PC-9 (cell line): ENCODE measurements around the gene FGFR2. TPM values are rescaled to one million over a fixed set of nuclear protein-coding genes. Genes with fewer than 3 reads are reported as not detected.

Experiments used
- BruUV-seq: library from RNA; stranded (reverse); fragments of 400-500 nt; replicated peaks from 2 replicates; lab custom pipeline; 2021; lab: Mats Ljungman, UMichigan
- CTCF ChIA-PET: fragments of 300-600 bp; sonication (Branson Sonifier 250); formaldehyde crosslinking; loops from one replicate; lab custom pipeline; 2022; ENCODE audit warnings: antibody characterized with exemption; lab: Charles Lee
- POLR2A ChIA-PET: fragments of 300-600 bp; sonication (Branson Sonifier 250); formaldehyde crosslinking; loops from one replicate; lab custom pipeline; 2022; ENCODE audit warnings: antibody characterized with exemption; ENCODE audit not compliant: unreplicated experiment; lab: Charles Lee
- DNase-seq, 2 experiments: peaks; one replicate each; pipeline versions ENCODE4 v3.0.0 to v3.0.0-alpha.2; 2015 to 2022; ENCODE audit warnings: mixed read lengths in 1 of 2
- H2AFZ ChIP-seq: fragments of 200-600 bp; sonication (generic); 2 replicates; pipeline ENCODE4 v1.8.1; 2017; ENCODE audit warnings: antibody characterized with exemption
- H3F3A ChIP-seq: fragments of 200-600 bp; sonication (generic); 2 replicates; pipeline ENCODE4 v1.8.1; 2017; ENCODE audit warnings: antibody characterized with exemption, mild to moderate bottlenecking, low read depth; ENCODE audit not compliant: insufficient read depth
- H3K27ac ChIP-seq: fragments of 200-600 bp; sonication (generic); 2 replicates; pipeline ENCODE4 v1.6.1; 2016; ENCODE audit warnings: mixed run types
- H3K27me3 ChIP-seq: fragments of 200-600 bp; sonication (generic); 2 replicates; pipeline ENCODE4 v1.6.1; 2016; ENCODE audit warnings: low read depth, mixed run types; ENCODE audit not compliant: insufficient read depth
- H3K36me3 ChIP-seq: fragments of 200-600 bp; sonication (generic); 2 replicates; pipeline ENCODE4 v1.6.1; 2016; ENCODE audit warnings: low read depth, mixed run types
- H3K4me1 ChIP-seq: fragments of 200-600 bp; sonication (generic); replicated peaks from 2 replicates; pipeline ENCODE4 v1.6.1; 2016; ENCODE audit warnings: mixed run types; ENCODE audit not compliant: insufficient read depth
- H3K4me2 ChIP-seq: fragments of 200-600 bp; sonication (generic); 2 replicates; pipeline ENCODE4 v1.6.1; 2017; ENCODE audit warnings: mixed run types
- H3K4me3 ChIP-seq: fragments of 200-600 bp; sonication (generic); 2 replicates; pipeline ENCODE4 v1.6.1; 2016; ENCODE audit warnings: mixed run types
- H3K79me2 ChIP-seq: fragments of 200-600 bp; sonication (generic); 2 replicates; pipeline ENCODE4 v1.6.1; 2017; ENCODE audit warnings: low read depth, mixed run types
- H3K9me2 ChIP-seq: fragments of 200-600 bp; sonication (generic); 2 replicates; pipeline ENCODE4 v1.8.1; 2017; ENCODE audit warnings: mild to moderate bottlenecking; ENCODE audit not compliant: insufficient read depth
- H3K9me3 ChIP-seq: fragments of 200-600 bp; sonication (generic); 2 replicates; pipeline ENCODE4 v1.8.1; 2016; ENCODE audit warnings: low read depth; ENCODE audit not compliant: insufficient read depth
- H4K20me1 ChIP-seq: fragments of 200-600 bp; sonication (generic); 2 replicates; pipeline ENCODE4 v1.8.1; 2017; ENCODE audit not compliant: insufficient read depth
- EZH2 ChIP-seq: fragments of 200-600 bp; sonication (generic); IDR thresholded peaks from 2 replicates; pipeline ENCODE4 v1.8.0; 2017; ENCODE audit warnings: antibody characterized with exemption, low read depth
- intact Hi-C: fragments of 100-400 bp; cut with micrococcal nuclease; formaldehyde crosslinking; loops from one replicate; pipeline ENCODE4 v1.10.0; 2022; ENCODE audit not compliant: unreplicated experiment
- total RNA-seq: library from RNA; stranded (reverse); gene quantifications from 2 replicates; pipeline ENCODE4 v1.2.3, GENCODE V29; 2021
- TF ChIP-seq, protein P1 (sequence below): fragments of 200-600 bp; sonication (generic); conservative IDR thresholded peaks from 2 replicates; pipeline ENCODE4 v1.6.1; 2017; ENCODE audit warnings: mixed run types, antibody characterized with exemption, mild to moderate bottlenecking, moderate library complexity

FGFR2 gene
- total RNA-seq, 1 experiment from 2014 or later, result not detected

DNA sequence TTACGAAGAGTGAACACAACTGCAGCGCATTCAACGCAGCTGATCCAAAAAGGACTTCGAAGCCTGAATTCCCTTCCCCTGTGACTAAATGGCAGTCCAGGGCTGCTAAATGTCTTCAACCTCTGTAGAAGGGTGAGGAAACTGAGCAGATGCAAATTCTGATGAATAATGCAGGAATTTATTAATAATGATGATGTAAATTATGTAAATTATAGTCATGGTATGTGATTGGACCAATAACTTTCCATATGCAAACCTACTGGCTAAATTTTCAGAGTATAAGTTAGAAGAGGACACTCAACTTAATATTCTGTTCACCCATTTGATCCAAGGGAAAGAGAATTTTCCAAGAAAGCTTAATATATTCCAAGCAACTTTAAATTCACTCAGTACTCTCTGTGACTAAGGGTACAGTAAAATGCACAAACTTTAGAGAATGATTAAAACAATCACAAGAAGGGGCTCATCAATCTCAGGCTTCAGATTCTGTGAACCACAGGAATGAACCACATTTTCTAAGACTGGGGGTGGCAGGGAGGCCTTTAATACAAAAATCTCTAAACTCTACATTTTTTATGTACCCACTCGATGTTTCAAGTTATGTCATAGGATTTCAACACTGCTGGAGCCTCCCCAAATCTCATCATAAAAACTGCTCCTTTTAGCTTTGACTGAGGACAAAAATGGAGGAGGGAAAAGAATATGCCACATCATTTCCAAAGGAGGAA, 3.5 kb downstream of the FGFR2 start:
- no peaks in the 10 kb centered on the region for H4K20me1 ChIP-seq
- H3F3A ChIP-seq, result no peaks in the 10 kb centered on the region
- no peaks in the 10 kb centered on the region for H3K9me3 ChIP-seq
- ChIA-PET POLR2A (interaction anchor here (0.6 kb wide), 1 partner anchor 717 kb away, joined by 7 read pairs; no protein-coding TSS in a partner anchor), CTCF (no interaction called here)
- BruUV-seq, result no TSS peak
- no peak overlapping the region for H3K4me2 ChIP-seq
- H3K36me3 ChIP-seq, result no peaks in the 10 kb centered on the region
- H3K9me2 ChIP-seq, result no peaks in the 10 kb centered on the region
- no peak for DNase-seq
- H3K79me2 ChIP-seq, result no peaks in the 10 kb centered on the region
- H3K27me3 ChIP-seq, result peaks cover 33% of the 10 kb centered on the region
- H3K4me1 ChIP-seq, result no peaks in the 10 kb centered on the region
- TF ChIP-seq EZH2, result no peak
- TF ChIP-seq, protein P1, sequence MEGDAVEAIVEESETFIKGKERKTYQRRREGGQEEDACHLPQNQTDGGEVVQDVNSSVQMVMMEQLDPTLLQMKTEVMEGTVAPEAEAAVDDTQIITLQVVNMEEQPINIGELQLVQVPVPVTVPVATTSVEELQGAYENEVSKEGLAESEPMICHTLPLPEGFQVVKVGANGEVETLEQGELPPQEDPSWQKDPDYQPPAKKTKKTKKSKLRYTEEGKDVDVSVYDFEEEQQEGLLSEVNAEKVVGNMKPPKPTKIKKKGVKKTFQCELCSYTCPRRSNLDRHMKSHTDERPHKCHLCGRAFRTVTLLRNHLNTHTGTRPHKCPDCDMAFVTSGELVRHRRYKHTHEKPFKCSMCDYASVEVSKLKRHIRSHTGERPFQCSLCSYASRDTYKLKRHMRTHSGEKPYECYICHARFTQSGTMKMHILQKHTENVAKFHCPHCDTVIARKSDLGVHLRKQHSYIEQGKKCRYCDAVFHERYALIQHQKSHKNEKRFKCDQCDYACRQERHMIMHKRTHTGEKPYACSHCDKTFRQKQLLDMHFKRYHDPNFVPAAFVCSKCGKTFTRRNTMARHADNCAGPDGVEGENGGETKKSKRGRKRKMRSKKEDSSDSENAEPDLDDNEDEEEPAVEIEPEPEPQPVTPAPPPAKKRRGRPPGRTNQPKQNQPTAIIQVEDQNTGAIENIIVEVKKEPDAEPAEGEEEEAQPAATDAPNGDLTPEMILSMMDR, result no peak
- no peak overlapping the region for H3K4me3 ChIP-seq
- H2AFZ ChIP-seq, result no peak overlapping the region
- H3K27ac ChIP-seq, result no peak overlapping the region
- intact Hi-C loops, result no loop called here

GRCh38 chr10:121594076-121594475, 4.2 kb downstream of the FGFR2 start:
- no peaks in the 10 kb centered on the region for H3K4me1 ChIP-seq
- ChIA-PET CTCF (no interaction called here), POLR2A (interaction anchor here (0.6 kb wide), 1 partner anchor 716 kb away, joined by 7 read pairs; no protein-coding TSS in a partner anchor)
- H3K27ac ChIP-seq, result no peak overlapping the region
- no peak overlapping the region for H3K4me2 ChIP-seq
- no peaks in the 10 kb centered on the region for H3F3A ChIP-seq
- H3K79me2 ChIP-seq, result no peaks in the 10 kb centered on the region
- no peaks in the 10 kb centered on the region for H3K36me3 ChIP-seq
- DNase-seq, result no peak
- no peaks in the 10 kb centered on the region for H4K20me1 ChIP-seq
- intact Hi-C loops, result no loop called here
- peaks cover 32% of the 10 kb centered on the region for H3K27me3 ChIP-seq
- TF ChIP-seq, protein P1, result no peak
- TF ChIP-seq EZH2, result no peak
- no peaks in the 10 kb centered on the region for H3K9me3 ChIP-seq
- H2AFZ ChIP-seq, result no peak overlapping the region
- no peaks in the 10 kb centered on the region for H3K9me2 ChIP-seq
- no peak overlapping the region for H3K4me3 ChIP-seq
- no TSS peak for BruUV-seq

DNA sequence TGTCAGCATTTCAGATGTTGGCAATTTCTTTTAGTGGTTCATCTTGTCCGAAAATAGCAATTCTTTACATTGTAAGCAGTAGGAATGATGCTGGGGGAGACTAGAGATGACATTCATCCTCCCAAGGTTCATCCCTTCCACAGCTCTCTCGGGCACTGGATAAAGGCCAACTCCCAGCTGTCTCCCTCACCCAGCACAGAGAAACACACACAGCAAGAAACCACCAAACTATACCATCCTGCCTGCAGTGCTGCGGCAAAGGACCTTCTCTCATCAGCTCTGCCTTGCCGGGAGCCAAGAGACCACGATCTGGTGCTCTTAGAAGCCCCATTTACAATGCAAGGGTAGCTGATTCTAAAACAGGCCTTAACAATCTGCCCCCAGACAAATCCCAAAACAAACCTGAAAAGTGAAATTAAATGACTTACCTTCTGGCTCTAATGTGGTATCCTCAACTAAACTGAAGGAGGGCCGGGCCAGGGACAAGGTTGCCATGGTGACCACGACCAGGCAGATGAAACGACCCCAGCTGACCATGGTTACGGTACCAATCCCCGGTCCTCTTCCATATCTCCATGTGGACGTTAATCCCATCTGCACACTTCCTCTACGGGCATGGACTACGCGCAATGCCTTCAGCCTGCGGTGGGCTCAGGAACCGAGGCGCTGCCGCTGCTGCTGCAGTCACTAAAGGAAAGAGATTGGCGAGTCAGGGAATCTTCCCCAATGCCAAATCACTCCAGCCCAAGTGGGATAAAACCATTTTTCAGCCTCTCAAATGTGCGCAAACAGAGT, 4.8 kb downstream of the FGFR2 start:
- DNase-seq, result no peak
- no peaks in the 10 kb centered on the region for H3K9me3 ChIP-seq
- BruUV-seq, result no TSS peak
- H3K4me3 ChIP-seq, result no peak overlapping the region
- intact Hi-C loops, result no loop called here
- peaks cover 33% of the 10 kb centered on the region for H3K27me3 ChIP-seq
- ChIA-PET POLR2A (no interaction called here), CTCF (no interaction called here)
- H4K20me1 ChIP-seq, result no peaks in the 10 kb centered on the region
- no peaks in the 10 kb centered on the region for H3K9me2 ChIP-seq
- no peaks in the 10 kb centered on the region for H3K4me1 ChIP-seq
- H3F3A ChIP-seq, result no peaks in the 10 kb centered on the region
- H3K27ac ChIP-seq, result no peak overlapping the region
- no peak for TF ChIP-seq EZH2
- TF ChIP-seq, protein P1, result no peak
- H3K36me3 ChIP-seq, result no peaks in the 10 kb centered on the region
- H2AFZ ChIP-seq, result no peak overlapping the region
- no peaks in the 10 kb centered on the region for H3K79me2 ChIP-seq
- H3K4me2 ChIP-seq, result no peak overlapping the region
